Caco-2 (cell line): ENCODE results near the gene SYCP2L. TPM values are rescaled to one million over a fixed set of nuclear protein-coding genes. Genes with fewer than 3 reads are reported as not detected.

ENCODE experiments used
- BruUV-seq: library from RNA; stranded (reverse); fragments of 400-500 nt; replicated peaks from 2 replicates; lab custom pipeline; 2021; lab: Mats Ljungman, UMichigan
- CTCF ChIA-PET: fragments of 300-600 bp; sonication (Branson Sonifier 250); formaldehyde crosslinking; loops from one replicate; lab custom pipeline; 2022; ENCODE audit warnings: antibody characterized with exemption; lab: Charles Lee
- POLR2A ChIA-PET: fragments of 300-600 bp; sonication (Branson Sonifier 250); formaldehyde crosslinking; loops from one replicate; lab custom pipeline; 2022; ENCODE audit warnings: antibody characterized with exemption; lab: Charles Lee
- DNase-seq, 2 experiments: peaks; one replicate each; pipeline versions ENCODE4 v3.0.0 to v3.0.0-alpha.2; 2020 to 2022
- H3K27me3 ChIP-seq: replicated peaks from 2 replicates; pipeline ENCODE4 v1.6.0; 2011; ENCODE audit warnings: low read length; ENCODE audit not compliant: control insufficient read depth, insufficient read depth
- H3K36me3 ChIP-seq: 2 replicates; pipeline ENCODE4 v1.5.1; 2011; ENCODE audit warnings: low read length; ENCODE audit not compliant: control insufficient read depth, insufficient read depth
- H3K4me1 ChIP-seq: fragments of 250-450 bp; sonication (Bioruptor Pico); 2 replicates; pipeline ENCODE4 v1.5.1; 2020; ENCODE audit warnings: mild to moderate bottlenecking
- H3K4me3 ChIP-seq: 2 replicates; pipeline ENCODE4 v1.5.1; 2011; ENCODE audit warnings: low read depth, mild to moderate bottlenecking, control low read depth, low read length
- H3K9me3 ChIP-seq: fragments of 250-450 bp; sonication (Bioruptor Pico); 2 replicates; pipeline ENCODE4 v1.5.1; 2020; ENCODE audit warnings: mild to moderate bottlenecking, moderate library complexity
- H3K27ac Mint-ChIP-seq: one replicate; pipeline ENCODE4 v1.8.0; 2022; ENCODE audit warnings: mixed read lengths; ENCODE audit not compliant: unreplicated experiment
- H3K27me3 Mint-ChIP-seq: one replicate; pipeline ENCODE4 v1.8.0; 2022; ENCODE audit warnings: mixed read lengths; ENCODE audit not compliant: insufficient read depth, unreplicated experiment
- H3K36me3 Mint-ChIP-seq: one replicate; pipeline ENCODE4 v1.8.0; 2022; ENCODE audit warnings: mild to moderate bottlenecking, mixed read lengths; ENCODE audit not compliant: insufficient read depth, unreplicated experiment
- H3K4me1 Mint-ChIP-seq: one replicate; pipeline ENCODE4 v1.8.0; 2022; ENCODE audit warnings: low read depth, mixed read lengths; ENCODE audit not compliant: unreplicated experiment
- H3K4me3 Mint-ChIP-seq: one replicate; pipeline ENCODE4 v1.8.0; 2022; ENCODE audit warnings: mild to moderate bottlenecking, moderate library complexity, mixed read lengths; ENCODE audit not compliant: unreplicated experiment
- H3K9me3 Mint-ChIP-seq: one replicate; pipeline ENCODE4 v1.8.0; 2022; ENCODE audit warnings: mixed read lengths; ENCODE audit not compliant: unreplicated experiment
- CTCF ChIP-seq, 2 experiments: fragments of 200-600 bp in 1 of 2; IDR thresholded peaks; 1 replicate in 1 of 2; 2 replicates in 1 of 2; pipeline versions ENCODE4 v1.5.1 to v1.8.0; 2011 to 2022; ENCODE audit warnings: antibody characterized with exemption in 1 of 2, control low read depth in 1 of 2, inconsistent platforms in 1 of 2, low read depth in 1 of 2, low read length in 1 of 2, mild to moderate bottlenecking in 1 of 2, moderate library complexity in 1 of 2; ENCODE audit not compliant: insufficient read depth in 1 of 2, severe bottlenecking in 1 of 2, unreplicated experiment in 1 of 2
- intact Hi-C: fragments of 100-400 bp; cut with micrococcal nuclease; formaldehyde crosslinking; loops from one replicate; pipeline ENCODE4 v1.10.0; 2022; ENCODE audit not compliant: unreplicated experiment
- total RNA-seq: library from RNA; stranded (reverse); gene quantifications from 2 replicates; pipeline ENCODE4 v1.2.3, GENCODE V29; 2022

Gene SYCP2L
- total RNA-seq, 1 experiment from 2014 or later: 0.20 TPM

- no peak overlapping the region for H3K4me3 Mint-ChIP-seq
- intact Hi-C loops: no loop called here
- H3K27me3 ChIP-seq: no peaks in the 10 kb centered on the region
- CTCF ChIA-PET: no interaction called here
- no peak overlapping the region for H3K4me3 ChIP-seq
- no peaks in the 10 kb centered on the region for H3K27me3 Mint-ChIP-seq
- no TSS peak for BruUV-seq
- no peak for TF ChIP-seq CTCF (IDR thresholded peaks at IDR 0.05; ENCODE audit: insufficient read depth in 1 of 2, low read depth in 1 of 2, low read length in 1 of 2, severe bottlenecking in 1 of 2, unreplicated experiment in 1 of 2)
- no peaks in the 10 kb centered on the region for H3K9me3 Mint-ChIP-seq
- H3K27ac Mint-ChIP-seq: no peak overlapping the region
- H3K4me1 ChIP-seq: peaks cover 9% of the 10 kb centered on the region
- H3K9me3 ChIP-seq: no peaks in the 10 kb centered on the region
- peaks cover 8% of the 10 kb centered on the region for H3K4me1 Mint-ChIP-seq
- no peaks in the 10 kb centered on the region for H3K36me3 ChIP-seq
- no peaks in the 10 kb centered on the region for H3K36me3 Mint-ChIP-seq
- DNase-seq: no peak
- POLR2A ChIA-PET: no interaction called here
These were observed 11.8 kb upstream of the SYCP2L start for GRCh38 chr6:10875026-10875425.

- Mint-ChIP-seq H3K9me3 (no peaks in the 10 kb centered on the region), H3K27ac (no peak overlapping the region), H3K36me3 (no peaks in the 10 kb centered on the region), H3K4me3 (no peak overlapping the region), H3K4me1 (peaks cover 8% of the 10 kb centered on the region), H3K27me3 (no peaks in the 10 kb centered on the region)
- BruUV-seq: no TSS peak
- intact Hi-C loops: no loop called here
- no peaks in the 10 kb centered on the region for H3K36me3 ChIP-seq
- peaks cover 9% of the 10 kb centered on the region for H3K4me1 ChIP-seq
- CTCF ChIA-PET: no interaction called here
- DNase-seq: no peak
- no peaks in the 10 kb centered on the region for H3K27me3 ChIP-seq
- no peak for TF ChIP-seq CTCF (IDR thresholded peaks at IDR 0.05; ENCODE audit: insufficient read depth in 1 of 2, low read depth in 1 of 2, low read length in 1 of 2, severe bottlenecking in 1 of 2, unreplicated experiment in 1 of 2)
- POLR2A ChIA-PET: no interaction called here
- H3K9me3 ChIP-seq: no peaks in the 10 kb centered on the region
- H3K4me3 ChIP-seq: no peak overlapping the region
These were observed 9.8 kb upstream of the SYCP2L start for GRCh38 chr6:10877012-10877411.

- no peak for DNase-seq
- CTCF ChIA-PET: no interaction called here
- no peak overlapping the region for H3K4me3 Mint-ChIP-seq
- H3K4me1 Mint-ChIP-seq: peaks cover 8% of the 10 kb centered on the region
- Histone ChIP-seq H3K9me3 (no peaks in the 10 kb centered on the region), H3K36me3 (no peaks in the 10 kb centered on the region), H3K4me1 (peaks cover 9% of the 10 kb centered on the region), H3K27me3 (no peaks in the 10 kb centered on the region), H3K4me3 (no peak overlapping the region)
- TF ChIP-seq CTCF (IDR thresholded peaks at IDR 0.05; ENCODE audit: insufficient read depth in 1 of 2, low read depth in 1 of 2, low read length in 1 of 2, severe bottlenecking in 1 of 2, unreplicated experiment in 1 of 2): no peak
- H3K36me3 Mint-ChIP-seq: no peaks in the 10 kb centered on the region
- POLR2A ChIA-PET: no interaction called here
- BruUV-seq: no TSS peak
- H3K27me3 Mint-ChIP-seq: no peaks in the 10 kb centered on the region
- H3K27ac Mint-ChIP-seq: no peak overlapping the region
- no peaks in the 10 kb centered on the region for H3K9me3 Mint-ChIP-seq
- intact Hi-C loops: no loop called here
These were observed 9.0 kb upstream of the SYCP2L start for GRCh38 chr6:10877871-10878270.
